Loucy (cell line): ENCODE measurements around the gene OSR1.

Experiments
- EZH2phosphoT487 ChIP-seq: fragments of 200-600 bp; IDR thresholded peaks from 2 replicates; pipeline ENCODE4 v1.6.1; 2018; ENCODE audit warnings: antibody characterized with exemption, mild to moderate bottlenecking, moderate library complexity, borderline replicate concordance
- TF ChIP-seq, protein P1 (sequence below): fragments of 200-600 bp; sonication (generic); conservative IDR thresholded peaks from 2 replicates; pipeline ENCODE4 v1.5.1; 2014; ENCODE audit warnings: mild to moderate bottlenecking, antibody characterized with exemption, low read length

DNA sequence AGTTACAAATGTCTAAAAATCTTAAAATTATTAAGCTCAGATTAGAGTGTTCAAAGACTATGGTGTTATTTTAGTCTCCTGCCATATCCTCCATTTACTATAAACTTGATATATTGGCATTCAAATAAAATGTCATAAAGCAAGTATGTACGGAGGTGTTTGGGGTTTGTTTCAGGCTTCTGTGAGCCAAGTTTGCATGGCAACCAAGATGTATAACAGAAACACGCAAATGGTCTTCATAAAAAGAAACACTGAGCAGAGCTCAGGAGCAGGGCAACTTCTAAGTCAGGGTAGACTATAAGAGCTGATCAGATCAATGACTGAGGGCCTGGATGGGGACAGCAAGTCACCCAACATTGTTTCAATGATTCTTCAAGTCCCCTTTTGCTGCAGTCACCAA lies 20.5 kb upstream of the OSR1 start:
- no peak for TF ChIP-seq EZH2phosphoT487
- TF ChIP-seq, protein P1, sequence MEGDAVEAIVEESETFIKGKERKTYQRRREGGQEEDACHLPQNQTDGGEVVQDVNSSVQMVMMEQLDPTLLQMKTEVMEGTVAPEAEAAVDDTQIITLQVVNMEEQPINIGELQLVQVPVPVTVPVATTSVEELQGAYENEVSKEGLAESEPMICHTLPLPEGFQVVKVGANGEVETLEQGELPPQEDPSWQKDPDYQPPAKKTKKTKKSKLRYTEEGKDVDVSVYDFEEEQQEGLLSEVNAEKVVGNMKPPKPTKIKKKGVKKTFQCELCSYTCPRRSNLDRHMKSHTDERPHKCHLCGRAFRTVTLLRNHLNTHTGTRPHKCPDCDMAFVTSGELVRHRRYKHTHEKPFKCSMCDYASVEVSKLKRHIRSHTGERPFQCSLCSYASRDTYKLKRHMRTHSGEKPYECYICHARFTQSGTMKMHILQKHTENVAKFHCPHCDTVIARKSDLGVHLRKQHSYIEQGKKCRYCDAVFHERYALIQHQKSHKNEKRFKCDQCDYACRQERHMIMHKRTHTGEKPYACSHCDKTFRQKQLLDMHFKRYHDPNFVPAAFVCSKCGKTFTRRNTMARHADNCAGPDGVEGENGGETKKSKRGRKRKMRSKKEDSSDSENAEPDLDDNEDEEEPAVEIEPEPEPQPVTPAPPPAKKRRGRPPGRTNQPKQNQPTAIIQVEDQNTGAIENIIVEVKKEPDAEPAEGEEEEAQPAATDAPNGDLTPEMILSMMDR = no peak
